Breast epithelium (tissue), 3 donors: ENCODE measurements around the gene RAI1.

ENCODE experiments used
- CTCF ChIP-seq, 3 donors: fragments of 450-650 bp; IDR thresholded peaks; one replicate each; pipeline ENCODE4 v1.5.1; 2016 to 2017; ENCODE audit warnings: antibody characterized with exemption in 3 of 3, mild to moderate bottlenecking in 3 of 3, moderate library complexity in 3 of 3
- POLR2A ChIP-seq: fragments of 450-650 bp; IDR thresholded peaks from one replicate; pipeline ENCODE4 v1.6.1; 2016; ENCODE audit warnings: antibody characterized with exemption, mild to moderate bottlenecking, moderate library complexity
- POLR2AphosphoS5 ChIP-seq, 3 donors: sonication (generic); formaldehyde crosslinking; IDR thresholded peaks; one replicate each; pipeline ENCODE4 v1.6.1; 2017; ENCODE audit warnings: antibody characterized with exemption in 3 of 3

- TF ChIP-seq POLR2A (no peak), CTCF (IDR thresholded peaks at IDR 0.05) (no peak), POLR2AphosphoS5 (IDR thresholded peaks at IDR 0.05) (no peak)
Observed at GRCh38 chr17:17841601-17842025, 160.4 kb downstream of the RAI1 start.
